Measurements from ENCODE around the gene USP15. TPM values are rescaled to one million over a fixed set of nuclear protein-coding genes. Genes with fewer than 3 reads are reported as not detected.
A peak's percentile ranks its signal among the peaks of the same experiment; 100 is the strongest.

Gene USP15
- polyA plus RNA-seq, 3 donors: 43.1 to 56.5 (median 55.0) TPM

GRCh38 chr12:62250671-62251608, 9.3 kb upstream of the USP15 start:
- no peak for DNase-seq (ENCODE audit: extremely low read depth in 1 of 11, low read depth in 9 of 11, low spot score in 4 of 11)

DNA sequence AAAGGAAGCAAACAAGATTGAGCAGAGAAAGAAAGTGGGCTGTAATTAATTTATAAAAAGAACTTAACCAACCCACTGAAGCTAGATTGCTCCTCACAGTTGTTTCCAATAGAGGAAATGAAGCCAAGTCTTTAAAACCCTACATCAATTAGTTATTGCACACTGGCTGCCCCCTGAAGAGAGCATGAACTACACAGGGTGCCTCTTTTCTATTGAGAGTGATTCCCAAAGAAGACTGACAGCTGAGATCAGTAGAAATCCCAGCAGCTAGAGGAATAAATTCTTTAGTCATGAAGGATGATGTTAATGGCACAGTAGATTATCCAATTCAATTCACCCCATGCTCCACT, 8.6 kb upstream of the USP15 start:
- no peak for DNase-seq (ENCODE audit: extremely low read depth in 1 of 11, low read depth in 9 of 11, low spot score in 4 of 11)

- no peak for DNase-seq (ENCODE audit: extremely low read depth in 1 of 11, low read depth in 9 of 11, low spot score in 4 of 11)
Observed at GRCh38 chr12:62252576-62252975, 7.6 kb upstream of the USP15 start.

- DNase-seq (ENCODE audit: extremely low read depth in 1 of 11, low read depth in 9 of 11, low spot score in 4 of 11): no peak
Observed at GRCh38 chr12:62254967-62255366, 5.2 kb upstream of the USP15 start.

GRCh38 chr12:62256408-62257096, 3.7 kb upstream of the USP15 start:
- DNase-seq (ENCODE audit: extremely low read depth in 1 of 11, low read depth in 9 of 11, low spot score in 4 of 11): no peak

GRCh38 chr12:62258231-62258630, 2.0 kb upstream of the USP15 start:
- DNase-seq (ENCODE audit: extremely low read depth in 1 of 11, low read depth in 9 of 11, low spot score in 4 of 11): no peak

DNA sequence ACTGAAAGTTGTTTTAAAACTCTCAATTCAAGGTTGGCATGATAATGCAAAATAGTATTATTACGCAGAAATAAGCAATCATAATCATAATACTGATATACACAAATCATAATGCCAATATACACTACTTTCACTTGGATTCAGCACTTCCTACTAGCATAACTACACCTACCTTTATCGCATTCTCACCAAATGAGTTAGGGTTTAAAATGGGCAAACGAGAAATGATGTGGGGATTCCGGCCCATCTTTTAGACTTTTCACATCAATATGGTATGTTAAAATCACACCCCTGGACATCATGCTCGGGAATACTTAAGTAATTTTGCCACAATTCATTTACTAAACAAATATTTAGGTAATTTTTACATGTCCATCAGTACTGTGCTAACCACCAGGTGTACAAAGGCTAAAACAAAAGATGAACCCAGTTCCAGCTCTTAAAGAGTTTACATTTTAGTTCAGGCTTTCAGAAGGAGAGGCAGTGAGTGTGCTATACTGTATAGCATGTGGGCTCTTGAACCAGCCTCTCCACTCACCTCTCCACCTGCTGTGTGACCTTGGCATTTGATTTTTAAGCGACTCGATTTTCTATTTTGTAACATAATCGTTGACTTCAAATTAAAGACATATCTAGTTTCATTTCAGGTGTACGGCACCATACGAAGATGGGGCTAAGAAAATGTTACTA, 1.1 kb upstream of the USP15 start:
- peak in 4 of 11 donors; percentile 3 to 11 (median 7) for DNase-seq (ENCODE audit: extremely low read depth in 1 of 11, low read depth in 9 of 11, low spot score in 4 of 11)

DNA sequence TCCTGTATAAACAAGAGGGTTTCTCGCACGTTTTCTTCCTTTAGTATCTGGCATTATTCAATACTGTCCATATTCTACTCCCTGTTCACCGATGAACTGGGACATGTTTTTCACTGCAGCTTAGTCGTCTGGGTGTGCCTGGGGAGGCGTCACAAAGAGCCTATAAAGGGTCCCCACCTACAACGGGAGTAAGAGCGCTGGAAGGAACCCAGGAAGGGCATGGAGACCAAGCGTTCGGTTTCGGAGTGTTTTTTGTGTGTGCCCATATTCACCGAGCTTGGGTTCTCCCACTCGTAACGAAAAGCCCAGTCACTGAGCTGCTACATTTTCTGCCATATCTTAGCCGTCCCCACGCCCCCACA, 592 bp upstream of the USP15 start:
- DNase-seq (ENCODE audit: extremely low read depth in 1 of 11, low read depth in 9 of 11, low spot score in 4 of 11): no peak

DNA sequence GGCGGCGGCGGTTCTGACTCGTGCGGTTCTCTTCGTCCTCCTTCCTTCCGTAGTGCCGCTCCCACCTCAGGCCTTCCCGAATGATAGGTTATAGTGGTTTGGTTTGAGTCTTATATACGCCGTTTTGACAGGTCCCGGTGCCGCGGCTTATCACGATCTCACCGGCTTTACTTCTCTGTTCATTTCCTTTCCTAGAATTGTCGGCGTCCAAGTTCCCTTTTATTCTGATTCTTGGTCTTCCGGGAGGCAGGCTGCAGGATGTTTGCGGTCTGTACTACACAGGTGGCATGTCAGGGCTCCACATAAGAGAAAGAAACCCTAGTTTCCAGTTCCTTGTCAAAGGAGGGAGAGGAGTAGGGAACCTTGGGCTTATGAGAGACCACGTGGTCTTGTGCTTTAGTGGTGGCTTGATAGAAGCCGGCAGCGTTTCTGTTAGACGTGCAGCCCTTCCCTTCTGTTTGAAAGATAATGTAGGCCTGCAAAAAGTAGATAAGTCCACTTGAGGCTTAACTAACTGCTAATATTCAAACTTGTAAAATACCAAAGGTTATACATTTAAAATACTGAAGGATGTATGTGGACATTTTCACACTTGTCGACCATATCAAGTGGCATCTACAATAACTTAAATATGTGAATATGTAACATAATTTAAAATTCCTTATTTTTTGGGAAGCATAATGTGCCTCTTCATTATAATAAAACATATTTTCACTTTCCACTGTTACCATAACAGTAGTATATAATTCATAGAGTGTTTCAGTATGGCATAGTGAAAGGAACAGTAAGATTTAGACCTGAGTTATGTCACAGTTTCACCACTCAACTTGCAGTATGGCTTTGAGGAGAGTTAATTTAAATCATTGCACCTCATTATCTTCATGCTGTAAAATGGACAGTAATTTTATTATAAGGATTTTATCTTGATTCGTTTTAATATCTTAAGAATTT, 804 bp downstream of the USP15 start:
- DNase-seq (ENCODE audit: extremely low read depth in 1 of 11, low read depth in 9 of 11, low spot score in 4 of 11): peak in 9 of 11 donors; percentile 4 to 29 (median 17)

GRCh38 chr12:62261876-62262517, 1.8 kb downstream of the USP15 start:
- DNase-seq (ENCODE audit: extremely low read depth in 1 of 11, low read depth in 9 of 11, low spot score in 4 of 11): no peak

DNA sequence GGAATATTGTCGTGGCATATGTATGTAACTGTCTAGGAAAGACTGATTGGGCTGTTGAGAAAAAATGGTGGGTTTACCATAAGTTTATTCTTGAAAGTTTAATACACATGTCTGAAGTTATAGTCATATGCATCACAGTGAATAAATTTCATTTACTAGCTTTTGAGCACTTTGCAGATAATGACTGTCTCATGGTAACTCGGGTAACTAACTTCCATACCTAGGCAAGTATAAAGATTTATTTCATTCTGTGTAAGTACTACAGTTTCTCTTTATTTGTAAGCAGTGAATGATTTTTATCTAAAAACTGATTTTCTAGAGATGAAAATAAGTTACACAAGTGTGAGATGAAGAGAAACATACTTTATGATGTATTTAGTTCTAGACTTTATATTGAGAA, 3.0 kb downstream of the USP15 start:
- DNase-seq (ENCODE audit: extremely low read depth in 1 of 11, low read depth in 9 of 11, low spot score in 4 of 11): no peak

GRCh38 chr12:62263966-62264365, 3.8 kb downstream of the USP15 start:
- DNase-seq (ENCODE audit: extremely low read depth in 1 of 11, low read depth in 9 of 11, low spot score in 4 of 11): no peak

DNA sequence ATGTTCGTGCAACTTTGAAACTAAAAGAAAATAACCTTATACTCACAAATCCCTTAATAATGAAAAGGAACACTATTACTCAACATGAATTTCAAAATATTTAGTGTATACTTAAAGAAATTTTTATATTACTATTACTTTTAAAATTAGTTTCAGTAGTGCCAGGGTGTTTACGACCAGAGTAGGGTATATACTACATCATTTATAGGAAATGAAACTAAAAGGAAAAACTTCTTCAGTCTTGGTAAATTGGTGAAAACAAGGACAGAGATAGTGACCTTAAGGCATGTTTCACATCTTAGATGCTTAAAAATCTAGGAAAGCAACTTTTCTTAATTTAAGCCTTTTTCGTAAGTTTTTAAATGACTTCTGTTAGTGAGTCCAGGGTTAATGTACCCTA, 4.5 kb downstream of the USP15 start:
- DNase-seq (ENCODE audit: extremely low read depth in 1 of 11, low read depth in 9 of 11, low spot score in 4 of 11): no peak

DNA sequence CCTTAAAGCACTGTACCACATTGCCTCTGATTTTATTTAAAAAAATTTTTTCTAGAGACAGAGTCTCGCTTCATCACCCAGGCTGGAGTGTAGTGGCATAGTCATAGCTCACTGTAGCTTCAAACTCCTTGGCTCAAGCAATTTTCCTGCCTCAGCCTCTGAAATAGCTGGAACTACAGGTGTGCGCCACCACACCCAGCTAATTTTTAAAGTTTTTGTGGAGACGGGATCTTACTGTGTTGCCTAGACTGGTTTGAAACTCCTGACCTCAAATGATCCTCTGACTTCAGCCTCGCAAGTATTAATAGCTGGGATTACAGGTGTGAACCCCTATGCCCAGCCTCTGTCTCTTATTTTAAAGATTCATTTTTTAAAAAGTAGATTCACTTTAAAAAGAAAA, 5.3 kb downstream of the USP15 start:
- no peak for DNase-seq (ENCODE audit: extremely low read depth in 1 of 11, low read depth in 9 of 11, low spot score in 4 of 11)

GRCh38 chr12:62267026-62267425, 6.8 kb downstream of the USP15 start:
- DNase-seq (ENCODE audit: extremely low read depth in 1 of 11, low read depth in 9 of 11, low spot score in 4 of 11): no peak

GRCh38 chr12:62267480-62267879, 7.3 kb downstream of the USP15 start:
- no peak for DNase-seq (ENCODE audit: extremely low read depth in 1 of 11, low read depth in 9 of 11, low spot score in 4 of 11)

DNA sequence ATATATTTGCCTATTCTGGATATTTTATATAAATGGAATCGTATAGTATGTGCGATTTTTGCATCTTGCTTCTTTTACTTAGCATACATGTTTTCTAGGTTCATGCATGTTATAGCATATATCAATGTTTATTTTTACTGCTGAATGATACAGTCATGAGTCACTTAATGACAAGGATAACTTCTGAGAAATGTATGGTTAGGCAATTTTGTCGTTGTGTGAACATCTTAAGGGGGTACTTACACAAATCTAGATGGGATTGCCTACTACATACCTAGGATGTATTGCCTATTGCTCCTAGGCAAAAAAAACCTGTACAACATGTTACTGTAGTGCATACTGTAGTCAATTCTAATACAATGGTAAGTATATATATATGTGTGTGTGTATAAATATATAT, 8.8 kb downstream of the USP15 start:
- no peak for DNase-seq (ENCODE audit: extremely low read depth in 1 of 11, low read depth in 9 of 11, low spot score in 4 of 11)

DNA sequence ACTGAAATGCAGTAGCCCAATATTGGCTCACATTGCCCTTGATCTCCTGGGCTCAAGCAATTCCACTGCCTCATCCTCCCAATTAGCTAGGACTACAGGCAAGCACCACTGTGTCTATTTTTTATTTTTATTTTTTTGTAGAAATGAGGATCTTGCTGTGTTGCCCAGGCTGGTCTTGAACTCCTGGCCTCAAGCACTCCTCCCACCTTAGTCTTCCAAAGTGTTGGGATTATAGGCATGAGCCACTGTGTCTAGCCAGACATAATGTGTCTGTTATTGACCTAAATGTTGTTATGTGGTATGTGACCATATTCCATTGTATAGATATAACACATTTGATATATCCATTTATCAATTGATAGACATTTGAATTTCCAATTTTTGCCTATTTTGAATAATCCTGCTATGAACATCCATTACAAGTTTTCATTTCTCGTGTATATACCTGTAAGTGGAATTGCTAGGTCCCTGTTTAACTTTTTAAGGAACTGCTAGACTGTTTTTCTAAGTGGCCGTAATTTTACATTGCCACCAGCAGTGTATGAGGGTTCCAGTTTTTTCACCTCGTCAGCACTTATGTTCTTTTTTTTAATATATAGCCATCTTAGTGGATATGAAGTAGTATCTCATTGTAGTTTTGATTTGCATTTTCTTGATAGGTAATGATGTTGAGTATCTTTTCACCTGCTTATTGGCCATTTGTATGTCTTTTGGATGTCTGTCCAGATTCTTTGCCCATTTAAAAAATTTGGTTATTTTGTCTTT, 9.4 kb downstream of the USP15 start:
- no peak for DNase-seq (ENCODE audit: extremely low read depth in 1 of 11, low read depth in 9 of 11, low spot score in 4 of 11)

All from renal cortex interstitium (tissue), 11 donors.